ENCODE measurements around the gene OLFM3. TPM values are rescaled to one million over a fixed set of nuclear protein-coding genes. Genes with fewer than 3 reads are reported as not detected.

The OLFM3 gene
- polyA plus RNA-seq, 2 donors: not detected

GRCh38 chr1:101959456-101959855, 37.3 kb downstream of the OLFM3 start:
- 81 to 82% methylated on average over 3 of the region's 3 CpGs for WGBS, 2 donors

GRCh38 chr1:101957771-101958170, 39.0 kb downstream of the OLFM3 start:
- no peaks in the 10 kb centered on the region for H3K4me1 ChIP-seq (ENCODE audit: control insufficient read depth in 2 of 2, insufficient read depth in 2 of 2, low read length in 1 of 2)

More at GRCh38 chr1:101959456-101959855, 37.3 kb downstream of the OLFM3 start:
- Histone ChIP-seq H3K4me3 (ENCODE audit: low read depth in 1 of 2, low read length in 2 of 2) (no peak overlapping the region), H3K27me3 (ENCODE audit: control insufficient read depth in 1 of 2, insufficient read depth in 2 of 2, low read length in 2 of 2) (no peaks in the 10 kb centered on the region), H3K4me1 (ENCODE audit: control insufficient read depth in 2 of 2, insufficient read depth in 2 of 2, low read length in 1 of 2) (no peaks in the 10 kb centered on the region), H3K9me3 (ENCODE audit: control insufficient read depth in 2 of 2, insufficient read depth in 1 of 2, low read depth in 1 of 2, low read length in 1 of 2) (no peaks in the 10 kb centered on the region), H3K36me3 (ENCODE audit: control insufficient read depth in 2 of 2, insufficient read depth in 2 of 2, low read length in 1 of 2) (no peaks in the 10 kb centered on the region), H3K27ac (ENCODE audit: low read depth in 2 of 2, low read length in 1 of 2) (no peak overlapping the region)

GRCh38 chr1:101953623-101954022, 43.1 kb downstream of the OLFM3 start:
- H3K27me3 ChIP-seq (ENCODE audit: control insufficient read depth in 1 of 2, insufficient read depth in 2 of 2, low read length in 2 of 2): no peaks in the 10 kb centered on the region
- H3K36me3 ChIP-seq (ENCODE audit: control insufficient read depth in 2 of 2, insufficient read depth in 2 of 2, low read length in 1 of 2): no peaks in the 10 kb centered on the region
- no peaks in the 10 kb centered on the region for H3K9me3 ChIP-seq (ENCODE audit: control insufficient read depth in 2 of 2, insufficient read depth in 1 of 2, low read depth in 1 of 2, low read length in 1 of 2)
- no peak overlapping the region for H3K4me3 ChIP-seq (ENCODE audit: low read depth in 1 of 2, low read length in 2 of 2)
- no peaks in the 10 kb centered on the region for H3K4me1 ChIP-seq (ENCODE audit: control insufficient read depth in 2 of 2, insufficient read depth in 2 of 2, low read length in 1 of 2)
- 72% methylated on average over 1 of the region's 1 CpG for WGBS, 2 donors
- no peak overlapping the region for H3K27ac ChIP-seq (ENCODE audit: low read depth in 2 of 2, low read length in 1 of 2)

More at GRCh38 chr1:101957771-101958170, 39.0 kb downstream of the OLFM3 start:
- Histone ChIP-seq H3K36me3 (ENCODE audit: control insufficient read depth in 2 of 2, insufficient read depth in 2 of 2, low read length in 1 of 2) (no peaks in the 10 kb centered on the region), H3K27me3 (ENCODE audit: control insufficient read depth in 1 of 2, insufficient read depth in 2 of 2, low read length in 2 of 2) (no peaks in the 10 kb centered on the region), H3K9me3 (ENCODE audit: control insufficient read depth in 2 of 2, insufficient read depth in 1 of 2, low read depth in 1 of 2, low read length in 1 of 2) (no peaks in the 10 kb centered on the region), H3K27ac (ENCODE audit: low read depth in 2 of 2, low read length in 1 of 2) (no peak overlapping the region), H3K4me3 (ENCODE audit: low read depth in 1 of 2, low read length in 2 of 2) (no peak overlapping the region)

GRCh38 chr1:101945884-101946283, 50.8 kb downstream of the OLFM3 start:
- WGBS, 2 donors: 70 to 76% methylated on average over 1 of the region's 1 CpG
- H3K4me3 ChIP-seq (ENCODE audit: low read depth in 1 of 2, low read length in 2 of 2): no peak overlapping the region
- peaks cover 0 to 3% of the 10 kb centered on the region in 2 donors for H3K9me3 ChIP-seq (ENCODE audit: control insufficient read depth in 2 of 2, insufficient read depth in 1 of 2, low read depth in 1 of 2, low read length in 1 of 2)

GRCh38 chr1:101943237-101943636, 53.5 kb downstream of the OLFM3 start:
- WGBS, 2 donors: 55% methylated on average over 3 of the region's 3 CpGs
- Histone ChIP-seq H3K27ac (ENCODE audit: low read depth in 2 of 2, low read length in 1 of 2) (no peak overlapping the region), H3K36me3 (ENCODE audit: control insufficient read depth in 2 of 2, insufficient read depth in 2 of 2, low read length in 1 of 2) (no peaks in the 10 kb centered on the region), H3K4me3 (ENCODE audit: low read depth in 1 of 2, low read length in 2 of 2) (no peak overlapping the region), H3K9me3 (ENCODE audit: control insufficient read depth in 2 of 2, insufficient read depth in 1 of 2, low read depth in 1 of 2, low read length in 1 of 2) (peaks cover 2 to 3% of the 10 kb centered on the region in 2 donors), H3K4me1 (ENCODE audit: control insufficient read depth in 2 of 2, insufficient read depth in 2 of 2, low read length in 1 of 2) (no peaks in the 10 kb centered on the region), H3K27me3 (ENCODE audit: control insufficient read depth in 1 of 2, insufficient read depth in 2 of 2, low read length in 2 of 2) (no peaks in the 10 kb centered on the region)

More at GRCh38 chr1:101945884-101946283, 50.8 kb downstream of the OLFM3 start:
- Histone ChIP-seq H3K36me3 (ENCODE audit: control insufficient read depth in 2 of 2, insufficient read depth in 2 of 2, low read length in 1 of 2) (no peaks in the 10 kb centered on the region), H3K27ac (ENCODE audit: low read depth in 2 of 2, low read length in 1 of 2) (no peak overlapping the region), H3K4me1 (ENCODE audit: control insufficient read depth in 2 of 2, insufficient read depth in 2 of 2, low read length in 1 of 2) (no peaks in the 10 kb centered on the region), H3K27me3 (ENCODE audit: control insufficient read depth in 1 of 2, insufficient read depth in 2 of 2, low read length in 2 of 2) (no peaks in the 10 kb centered on the region)

- H3K4me1 ChIP-seq (ENCODE audit: control insufficient read depth in 2 of 2, insufficient read depth in 2 of 2, low read length in 1 of 2): no peaks in the 10 kb centered on the region
- peaks cover 2 to 3% of the 10 kb centered on the region in 2 donors for H3K9me3 ChIP-seq (ENCODE audit: control insufficient read depth in 2 of 2, insufficient read depth in 1 of 2, low read depth in 1 of 2, low read length in 1 of 2)
- H3K4me3 ChIP-seq (ENCODE audit: low read depth in 1 of 2, low read length in 2 of 2): no peak overlapping the region
- H3K27me3 ChIP-seq (ENCODE audit: control insufficient read depth in 1 of 2, insufficient read depth in 2 of 2, low read length in 2 of 2): no peaks in the 10 kb centered on the region
- no peaks in the 10 kb centered on the region for H3K36me3 ChIP-seq (ENCODE audit: control insufficient read depth in 2 of 2, insufficient read depth in 2 of 2, low read length in 1 of 2)
- WGBS, 2 donors: 34 to 41% methylated on average over 3 of the region's 3 CpGs
- no peak overlapping the region for H3K27ac ChIP-seq (ENCODE audit: low read depth in 2 of 2, low read length in 1 of 2)
Observed at GRCh38 chr1:101942516-101943193, 54.1 kb downstream of the OLFM3 start.

GRCh38 chr1:101938681-101939080, 58.0 kb downstream of the OLFM3 start:
- H3K27ac ChIP-seq (ENCODE audit: low read depth in 2 of 2, low read length in 1 of 2): no peak overlapping the region
- H3K9me3 ChIP-seq (ENCODE audit: control insufficient read depth in 2 of 2, insufficient read depth in 1 of 2, low read depth in 1 of 2, low read length in 1 of 2): peaks cover 2 to 3% of the 10 kb centered on the region in 2 donors
- no peaks in the 10 kb centered on the region for H3K36me3 ChIP-seq (ENCODE audit: control insufficient read depth in 2 of 2, insufficient read depth in 2 of 2, low read length in 1 of 2)
- H3K27me3 ChIP-seq (ENCODE audit: control insufficient read depth in 1 of 2, insufficient read depth in 2 of 2, low read length in 2 of 2): no peaks in the 10 kb centered on the region
- no peaks in the 10 kb centered on the region for H3K4me1 ChIP-seq (ENCODE audit: control insufficient read depth in 2 of 2, insufficient read depth in 2 of 2, low read length in 1 of 2)
- H3K4me3 ChIP-seq (ENCODE audit: low read depth in 1 of 2, low read length in 2 of 2): no peak overlapping the region
- 67 to 73% methylated on average over 1 of the region's 1 CpG for WGBS, 2 donors

- no peaks in the 10 kb centered on the region for H3K27me3 ChIP-seq (ENCODE audit: control insufficient read depth in 1 of 2, insufficient read depth in 2 of 2, low read length in 2 of 2)
- H3K27ac ChIP-seq (ENCODE audit: low read depth in 2 of 2, low read length in 1 of 2): no peak overlapping the region
- H3K9me3 ChIP-seq (ENCODE audit: control insufficient read depth in 2 of 2, insufficient read depth in 1 of 2, low read depth in 1 of 2, low read length in 1 of 2): no peaks in the 10 kb centered on the region
- no peak overlapping the region for H3K4me3 ChIP-seq (ENCODE audit: low read depth in 1 of 2, low read length in 2 of 2)
- no peaks in the 10 kb centered on the region for H3K36me3 ChIP-seq (ENCODE audit: control insufficient read depth in 2 of 2, insufficient read depth in 2 of 2, low read length in 1 of 2)
- H3K4me1 ChIP-seq (ENCODE audit: control insufficient read depth in 2 of 2, insufficient read depth in 2 of 2, low read length in 1 of 2): no peaks in the 10 kb centered on the region
- WGBS, 2 donors: 39 to 42% methylated on average over 1 of the region's 1 CpG
Observed at GRCh38 chr1:101929343-101929742, 67.4 kb downstream of the OLFM3 start.

- WGBS, 2 donors: 59 to 74% methylated on average over 1 of the region's 1 CpG
Observed at GRCh38 chr1:101928829-101929228, 67.9 kb downstream of the OLFM3 start.

GRCh38 chr1:101924700-101925099, 72.0 kb downstream of the OLFM3 start:
- Histone ChIP-seq H3K4me1 (ENCODE audit: control insufficient read depth in 2 of 2, insufficient read depth in 2 of 2, low read length in 1 of 2) (no peaks in the 10 kb centered on the region), H3K27me3 (ENCODE audit: control insufficient read depth in 1 of 2, insufficient read depth in 2 of 2, low read length in 2 of 2) (no peaks in the 10 kb centered on the region), H3K9me3 (ENCODE audit: control insufficient read depth in 2 of 2, insufficient read depth in 1 of 2, low read depth in 1 of 2, low read length in 1 of 2) (no peaks in the 10 kb centered on the region), H3K27ac (ENCODE audit: low read depth in 2 of 2, low read length in 1 of 2) (no peak overlapping the region), H3K4me3 (ENCODE audit: low read depth in 1 of 2, low read length in 2 of 2) (no peak overlapping the region), H3K36me3 (ENCODE audit: control insufficient read depth in 2 of 2, insufficient read depth in 2 of 2, low read length in 1 of 2) (no peaks in the 10 kb centered on the region)

More at GRCh38 chr1:101928829-101929228, 67.9 kb downstream of the OLFM3 start:
- H3K9me3 ChIP-seq (ENCODE audit: control insufficient read depth in 2 of 2, insufficient read depth in 1 of 2, low read depth in 1 of 2, low read length in 1 of 2): no peaks in the 10 kb centered on the region
- H3K4me3 ChIP-seq (ENCODE audit: low read depth in 1 of 2, low read length in 2 of 2): no peak overlapping the region
- no peaks in the 10 kb centered on the region for H3K36me3 ChIP-seq (ENCODE audit: control insufficient read depth in 2 of 2, insufficient read depth in 2 of 2, low read length in 1 of 2)
- H3K27ac ChIP-seq (ENCODE audit: low read depth in 2 of 2, low read length in 1 of 2): no peak overlapping the region
- H3K4me1 ChIP-seq (ENCODE audit: control insufficient read depth in 2 of 2, insufficient read depth in 2 of 2, low read length in 1 of 2): no peaks in the 10 kb centered on the region
- H3K27me3 ChIP-seq (ENCODE audit: control insufficient read depth in 1 of 2, insufficient read depth in 2 of 2, low read length in 2 of 2): no peaks in the 10 kb centered on the region

All from esophagus (tissue), 2 donors.